Measurements from ENCODE around the gene COL4A2.

Gene COL4A2

GRCh38 chr13:110322126-110322827 is 15.2 kb downstream of the COL4A2 start:
- no peak for DNase-seq (ENCODE audit: low read depth)

- DNase-seq (ENCODE audit: low read depth) = no peak
Observed at GRCh38 chr13:110322828-110323171, 15.7 kb downstream of the COL4A2 start.

GRCh38 chr13:110323172-110323891 is 16.2 kb downstream of the COL4A2 start:
- no peak for DNase-seq (ENCODE audit: low read depth)

- no peak for DNase-seq (ENCODE audit: low read depth)
Observed at GRCh38 chr13:110324026-110324749, 17.1 kb downstream of the COL4A2 start.

- DNase-seq (ENCODE audit: low read depth) = no peak
Observed at GRCh38 chr13:110326263-110326904, 19.3 kb downstream of the COL4A2 start.

GRCh38 chr13:110327051-110327721 is 20.1 kb downstream of the COL4A2 start:
- no peak for DNase-seq (ENCODE audit: low read depth)

GRCh38 chr13:110328573-110328972 is 21.5 kb downstream of the COL4A2 start:
- DNase-seq (ENCODE audit: low read depth) = no peak

- no peak for DNase-seq (ENCODE audit: low read depth)
Observed at GRCh38 chr13:110329258-110329657, 22.2 kb downstream of the COL4A2 start.

GRCh38 chr13:110329798-110330461 is 22.8 kb downstream of the COL4A2 start:
- DNase-seq (ENCODE audit: low read depth) = no peak

- no peak for DNase-seq (ENCODE audit: low read depth)
Observed at GRCh38 chr13:110330491-110331011, 23.5 kb downstream of the COL4A2 start.

- DNase-seq (ENCODE audit: low read depth) = no peak
Observed at GRCh38 chr13:110331362-110331761, 24.3 kb downstream of the COL4A2 start.

GRCh38 chr13:110332750-110333149 is 25.7 kb downstream of the COL4A2 start:
- DNase-seq (ENCODE audit: low read depth) = no peak

GRCh38 chr13:110333837-110334236 is 26.8 kb downstream of the COL4A2 start:
- no peak for DNase-seq (ENCODE audit: low read depth)

- no peak for DNase-seq (ENCODE audit: low read depth)
Observed at GRCh38 chr13:110334256-110334655, 27.2 kb downstream of the COL4A2 start.

- no peak for DNase-seq (ENCODE audit: low read depth)
Observed at GRCh38 chr13:110334841-110335490, 27.9 kb downstream of the COL4A2 start.

GRCh38 chr13:110336108-110336507 is 29.0 kb downstream of the COL4A2 start:
- no peak for DNase-seq (ENCODE audit: low read depth)

- no peak for DNase-seq (ENCODE audit: low read depth)
Observed at GRCh38 chr13:110336681-110337080, 29.6 kb downstream of the COL4A2 start.

GRCh38 chr13:110337247-110337646 is 30.2 kb downstream of the COL4A2 start:
- DNase-seq (ENCODE audit: low read depth) = no peak

- no peak for DNase-seq (ENCODE audit: low read depth)
Observed at GRCh38 chr13:110338441-110339101, 31.5 kb downstream of the COL4A2 start.

- no peak for DNase-seq (ENCODE audit: low read depth)
Observed at GRCh38 chr13:110339263-110339662, 32.2 kb downstream of the COL4A2 start.

Measured in CMK (cell line).